DOHH2 (cell line): ENCODE results near the gene EEF1B2.

ENCODE experiments used
- EZH2phosphoT487 ChIP-seq: fragments of 200-600 bp; sonication (generic); IDR thresholded peaks from 2 replicates; pipeline ENCODE4 v1.6.1; 2017; ENCODE audit warnings: borderline replicate concordance, mild to moderate bottlenecking, antibody characterized with exemption, low read length, moderate library complexity, mixed read lengths
- TF ChIP-seq, protein P1 (sequence below): fragments of 200-600 bp; sonication (generic); IDR thresholded peaks from one replicate; pipeline ENCODE4 v1.5.1; 2014; ENCODE audit warnings: antibody characterized with exemption, mild to moderate bottlenecking, low read depth, low read length; ENCODE audit not compliant: poor library complexity, severe bottlenecking

DNA sequence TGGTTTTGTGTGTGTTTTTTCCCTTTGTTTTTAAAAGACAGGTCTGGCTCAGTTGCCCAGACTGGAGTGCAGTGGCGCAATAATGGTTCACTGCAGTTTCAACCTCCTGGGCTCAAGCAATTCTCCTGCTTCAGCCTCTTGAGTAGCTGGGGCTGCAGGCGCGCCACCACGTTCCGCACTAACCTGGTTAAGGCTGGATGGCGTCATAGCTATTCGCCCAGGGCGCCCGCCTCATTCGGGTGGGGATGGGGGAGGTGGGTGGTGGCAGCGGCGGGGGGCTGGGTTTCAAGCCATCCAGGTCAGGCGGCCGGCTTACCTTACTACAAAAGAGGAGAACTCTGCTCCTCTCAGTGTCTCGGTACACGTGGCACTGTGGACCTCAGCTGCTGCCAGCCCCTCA lies 42.8 kb downstream of the EEF1B2 start:
- TF ChIP-seq, protein P1, sequence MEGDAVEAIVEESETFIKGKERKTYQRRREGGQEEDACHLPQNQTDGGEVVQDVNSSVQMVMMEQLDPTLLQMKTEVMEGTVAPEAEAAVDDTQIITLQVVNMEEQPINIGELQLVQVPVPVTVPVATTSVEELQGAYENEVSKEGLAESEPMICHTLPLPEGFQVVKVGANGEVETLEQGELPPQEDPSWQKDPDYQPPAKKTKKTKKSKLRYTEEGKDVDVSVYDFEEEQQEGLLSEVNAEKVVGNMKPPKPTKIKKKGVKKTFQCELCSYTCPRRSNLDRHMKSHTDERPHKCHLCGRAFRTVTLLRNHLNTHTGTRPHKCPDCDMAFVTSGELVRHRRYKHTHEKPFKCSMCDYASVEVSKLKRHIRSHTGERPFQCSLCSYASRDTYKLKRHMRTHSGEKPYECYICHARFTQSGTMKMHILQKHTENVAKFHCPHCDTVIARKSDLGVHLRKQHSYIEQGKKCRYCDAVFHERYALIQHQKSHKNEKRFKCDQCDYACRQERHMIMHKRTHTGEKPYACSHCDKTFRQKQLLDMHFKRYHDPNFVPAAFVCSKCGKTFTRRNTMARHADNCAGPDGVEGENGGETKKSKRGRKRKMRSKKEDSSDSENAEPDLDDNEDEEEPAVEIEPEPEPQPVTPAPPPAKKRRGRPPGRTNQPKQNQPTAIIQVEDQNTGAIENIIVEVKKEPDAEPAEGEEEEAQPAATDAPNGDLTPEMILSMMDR: no peak
- TF ChIP-seq EZH2phosphoT487: no peak
